ENCODE data around the gene PTPN7. TPM values are rescaled to one million over a fixed set of nuclear protein-coding genes. Genes with fewer than 3 reads are reported as not detected.

Gene PTPN7
- polyA plus RNA-seq, 1 of the 3 experiments (the other 2 are of a cell fraction), result not detected

DNA sequence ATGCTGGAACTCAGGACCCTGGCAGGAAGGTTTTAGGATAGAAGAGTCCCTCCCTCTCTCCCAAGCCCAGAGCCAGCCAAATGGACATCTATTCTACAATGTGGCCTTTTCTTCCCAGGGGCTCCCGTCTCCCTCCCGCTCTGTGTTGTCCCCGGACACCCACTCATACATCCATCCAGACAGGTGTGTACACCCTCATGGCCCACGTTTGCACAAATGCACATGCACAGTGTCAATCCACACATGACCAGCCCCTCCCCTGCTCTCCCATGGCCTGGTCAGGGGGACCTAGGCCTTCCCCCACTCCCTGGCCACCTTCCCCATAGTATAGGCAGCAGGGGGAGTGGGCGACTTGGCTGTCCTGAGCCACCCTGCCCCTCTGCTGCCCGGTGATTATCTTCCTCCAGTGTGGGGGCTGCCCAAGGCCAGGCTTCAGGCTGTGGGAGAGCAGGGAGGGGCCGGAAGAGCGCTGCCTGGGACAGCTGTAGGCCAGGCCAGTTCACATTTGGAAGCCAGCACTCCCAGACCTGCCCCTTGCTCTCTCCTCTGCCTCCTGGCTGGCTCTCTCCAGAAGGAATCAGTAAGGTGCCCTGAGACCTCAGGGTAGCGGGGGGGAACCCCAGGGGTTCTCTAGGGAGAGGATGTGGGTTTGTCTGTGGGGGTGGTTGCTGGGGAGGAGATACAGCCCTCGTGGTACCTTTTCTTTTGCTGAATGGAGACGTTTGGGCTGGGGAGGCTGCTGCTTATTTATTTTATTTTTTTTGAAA lies 4.1 kb upstream of the PTPN7 start:
- POLR2A ChIA-PET, result no interaction called here
- 67% methylated on average over 8 of the region's 11 CpGs for WGBS (ENCODE audit: low lambda C conversion rate)
- Histone ChIP-seq H2AFZ (ENCODE audit: low read depth) (no peak overlapping the region), H3K9me2 (no peaks in the 10 kb centered on the region), H3K4me3 (ENCODE audit: low read depth in 2 of 2, low read length in 1 of 2) (no peak overlapping the region), H3K9me3 (no peaks in the 10 kb centered on the region), H4K20me1 (ENCODE audit: insufficient read depth) (no peaks in the 10 kb centered on the region), H3K27me3 (ENCODE audit: insufficient read depth) (no peaks in the 10 kb centered on the region), H3K4me2 (no peak overlapping the region), H3K79me2 (ENCODE audit: insufficient read depth) (no peaks in the 10 kb centered on the region), H3F3A (replicated peaks; ENCODE audit: insufficient read depth) (no peaks in the 10 kb centered on the region), H3K27ac (ENCODE audit: low read depth in 2 of 2, low read length in 1 of 2) (no peak overlapping the region; a peak in 1 of 4 replicates), H3K9ac (no peak overlapping the region), H3K36me3 (replicated peaks in 1 of 2; ENCODE audit: control insufficient read depth in 1 of 2, insufficient read depth in 2 of 2, low read length in 1 of 2) (no peaks in the 10 kb centered on the region), H3K4me1 (ENCODE audit: control insufficient read depth in 1 of 2, insufficient read depth in 2 of 2, low read depth in 1 of 2, low read length in 1 of 2) (peaks cover 0 to 58% of the 10 kb centered on the region in 2 experiments; a peak in 1 of 4 replicates)
- no peak for DNase-seq
- CTCF ChIA-PET, result interaction anchor here (1.2 to 1.4 kb wide), 2 partner anchors 10 to 16 kb away, joined by 3 to 8 read pairs; no protein-coding TSS in a partner anchor
- TF ChIP-seq, protein P1, sequence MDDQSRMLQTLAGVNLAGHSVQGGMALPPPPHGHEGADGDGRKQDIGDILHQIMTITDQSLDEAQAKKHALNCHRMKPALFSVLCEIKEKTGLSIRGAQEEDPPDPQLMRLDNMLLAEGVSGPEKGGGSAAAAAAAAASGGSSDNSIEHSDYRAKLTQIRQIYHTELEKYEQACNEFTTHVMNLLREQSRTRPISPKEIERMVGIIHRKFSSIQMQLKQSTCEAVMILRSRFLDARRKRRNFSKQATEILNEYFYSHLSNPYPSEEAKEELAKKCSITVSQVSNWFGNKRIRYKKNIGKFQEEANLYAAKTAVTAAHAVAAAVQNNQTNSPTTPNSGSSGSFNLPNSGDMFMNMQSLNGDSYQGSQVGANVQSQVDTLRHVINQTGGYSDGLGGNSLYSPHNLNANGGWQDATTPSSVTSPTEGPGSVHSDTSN (IDR thresholded peaks at IDR 0.05), result no peak
- TF ChIP-seq FOSL2 (IDR thresholded peaks at IDR 0.05; ENCODE audit: borderline replicate concordance, low read depth) (no peak), ELF1 (IDR thresholded peaks at IDR 0.05) (no peak), RCOR1 (IDR thresholded peaks at IDR 0.05; ENCODE audit: low read length) (no peak), RXRA (IDR thresholded peaks at IDR 0.05; ENCODE audit: borderline replicate concordance, low read depth) (no peak), MAX (IDR thresholded peaks at IDR 0.05; ENCODE audit: low read depth) (no peak), RFX5 (IDR thresholded peaks at IDR 0.05; ENCODE audit: low read length) (no peak)
- TF ChIP-seq, protein P2, sequence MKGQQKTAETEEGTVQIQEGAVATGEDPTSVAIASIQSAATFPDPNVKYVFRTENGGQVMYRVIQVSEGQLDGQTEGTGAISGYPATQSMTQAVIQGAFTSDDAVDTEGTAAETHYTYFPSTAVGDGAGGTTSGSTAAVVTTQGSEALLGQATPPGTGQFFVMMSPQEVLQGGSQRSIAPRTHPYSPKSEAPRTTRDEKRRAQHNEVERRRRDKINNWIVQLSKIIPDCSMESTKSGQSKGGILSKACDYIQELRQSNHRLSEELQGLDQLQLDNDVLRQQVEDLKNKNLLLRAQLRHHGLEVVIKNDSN (IDR thresholded peaks at IDR 0.05; ENCODE audit: borderline replicate concordance, low read depth), result no peak

DNA sequence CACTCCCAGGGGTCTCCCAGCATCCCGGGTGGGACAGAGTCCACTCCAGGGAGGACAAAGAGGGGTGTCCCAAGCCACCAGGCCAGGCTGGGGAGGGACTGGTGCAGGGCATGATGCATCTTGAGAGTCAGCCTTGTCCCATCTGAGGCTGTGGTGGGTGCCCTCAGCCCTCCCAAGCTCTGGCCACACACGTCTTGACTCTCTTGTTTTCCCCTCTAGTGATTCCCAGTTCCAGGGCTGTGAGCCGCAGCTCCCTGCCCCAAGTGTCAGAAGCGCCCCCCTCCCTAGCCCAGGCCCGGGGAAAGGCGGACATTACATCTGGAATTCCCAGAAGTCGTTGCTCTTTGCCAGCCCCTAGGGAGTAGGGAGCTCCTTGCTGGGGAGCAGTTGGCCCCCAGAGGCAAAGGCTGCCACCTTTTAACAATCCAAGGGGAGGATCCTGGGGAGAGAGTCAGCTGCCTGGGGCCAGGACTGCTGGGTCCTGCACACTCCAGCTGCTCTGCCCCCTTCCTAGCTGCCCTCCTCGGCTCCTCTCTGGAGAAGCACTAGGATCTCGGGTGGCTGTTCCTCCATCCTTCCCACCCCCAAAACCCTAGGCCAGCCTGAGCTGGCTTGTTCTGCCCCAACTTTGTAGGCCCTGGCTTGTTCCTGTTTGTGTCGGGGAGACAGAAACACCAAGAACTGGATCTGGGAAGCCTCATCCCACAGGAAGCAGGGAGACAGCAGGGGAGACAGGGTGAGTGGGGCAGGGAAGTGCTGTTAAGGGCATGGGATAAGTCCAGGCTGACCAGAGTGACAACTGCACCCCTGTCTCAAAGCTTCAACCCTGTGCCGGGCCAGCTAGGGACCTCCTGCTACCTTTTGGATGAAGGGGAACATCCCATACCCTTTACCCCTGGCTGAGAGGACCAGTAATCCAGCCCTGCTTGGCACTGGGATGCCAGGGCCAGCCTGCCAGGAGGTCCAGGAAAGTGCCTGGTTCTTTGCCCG lies 3.2 kb upstream of the PTPN7 start:
- Histone ChIP-seq H2AFZ (ENCODE audit: low read depth) (no peak overlapping the region), H3K79me2 (ENCODE audit: insufficient read depth) (no peaks in the 10 kb centered on the region), H3K27ac (ENCODE audit: low read depth in 2 of 2, low read length in 1 of 2) (peak overlapping the region in 1 of 2 experiments; percentile 19; a peak in 1 of 4 replicates), H3K9me2 (no peaks in the 10 kb centered on the region), H3K27me3 (ENCODE audit: insufficient read depth) (no peaks in the 10 kb centered on the region), H4K20me1 (ENCODE audit: insufficient read depth) (no peaks in the 10 kb centered on the region), H3F3A (replicated peaks; ENCODE audit: insufficient read depth) (no peaks in the 10 kb centered on the region), H3K4me1 (ENCODE audit: control insufficient read depth in 1 of 2, insufficient read depth in 2 of 2, low read depth in 1 of 2, low read length in 1 of 2) (peaks cover 0 to 52% of the 10 kb centered on the region in 2 experiments; a peak in 1 of 4 replicates), H3K4me2 (no peak overlapping the region), H3K9me3 (no peaks in the 10 kb centered on the region), H3K4me3 (ENCODE audit: low read depth in 2 of 2, low read length in 1 of 2) (no peak overlapping the region), H3K9ac (no peak overlapping the region), H3K36me3 (replicated peaks in 1 of 2; ENCODE audit: control insufficient read depth in 1 of 2, insufficient read depth in 2 of 2, low read length in 1 of 2) (no peaks in the 10 kb centered on the region)
- TF ChIP-seq, protein P3, sequence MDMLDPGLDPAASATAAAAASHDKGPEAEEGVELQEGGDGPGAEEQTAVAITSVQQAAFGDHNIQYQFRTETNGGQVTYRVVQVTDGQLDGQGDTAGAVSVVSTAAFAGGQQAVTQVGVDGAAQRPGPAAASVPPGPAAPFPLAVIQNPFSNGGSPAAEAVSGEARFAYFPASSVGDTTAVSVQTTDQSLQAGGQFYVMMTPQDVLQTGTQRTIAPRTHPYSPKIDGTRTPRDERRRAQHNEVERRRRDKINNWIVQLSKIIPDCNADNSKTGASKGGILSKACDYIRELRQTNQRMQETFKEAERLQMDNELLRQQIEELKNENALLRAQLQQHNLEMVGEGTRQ (IDR thresholded peaks at IDR 0.05; ENCODE audit: borderline replicate concordance, low read depth, low read length), result no peak
- TF ChIP-seq JUND (IDR thresholded peaks at IDR 0.05) (no peak), TEAD4 (IDR thresholded peaks at IDR 0.05; ENCODE audit: borderline replicate concordance, insufficient read depth) (no peak), SMC3 (IDR thresholded peaks at IDR 0.05; ENCODE audit: low read depth, low read length) (no peak)
- TF ChIP-seq, protein P4, sequence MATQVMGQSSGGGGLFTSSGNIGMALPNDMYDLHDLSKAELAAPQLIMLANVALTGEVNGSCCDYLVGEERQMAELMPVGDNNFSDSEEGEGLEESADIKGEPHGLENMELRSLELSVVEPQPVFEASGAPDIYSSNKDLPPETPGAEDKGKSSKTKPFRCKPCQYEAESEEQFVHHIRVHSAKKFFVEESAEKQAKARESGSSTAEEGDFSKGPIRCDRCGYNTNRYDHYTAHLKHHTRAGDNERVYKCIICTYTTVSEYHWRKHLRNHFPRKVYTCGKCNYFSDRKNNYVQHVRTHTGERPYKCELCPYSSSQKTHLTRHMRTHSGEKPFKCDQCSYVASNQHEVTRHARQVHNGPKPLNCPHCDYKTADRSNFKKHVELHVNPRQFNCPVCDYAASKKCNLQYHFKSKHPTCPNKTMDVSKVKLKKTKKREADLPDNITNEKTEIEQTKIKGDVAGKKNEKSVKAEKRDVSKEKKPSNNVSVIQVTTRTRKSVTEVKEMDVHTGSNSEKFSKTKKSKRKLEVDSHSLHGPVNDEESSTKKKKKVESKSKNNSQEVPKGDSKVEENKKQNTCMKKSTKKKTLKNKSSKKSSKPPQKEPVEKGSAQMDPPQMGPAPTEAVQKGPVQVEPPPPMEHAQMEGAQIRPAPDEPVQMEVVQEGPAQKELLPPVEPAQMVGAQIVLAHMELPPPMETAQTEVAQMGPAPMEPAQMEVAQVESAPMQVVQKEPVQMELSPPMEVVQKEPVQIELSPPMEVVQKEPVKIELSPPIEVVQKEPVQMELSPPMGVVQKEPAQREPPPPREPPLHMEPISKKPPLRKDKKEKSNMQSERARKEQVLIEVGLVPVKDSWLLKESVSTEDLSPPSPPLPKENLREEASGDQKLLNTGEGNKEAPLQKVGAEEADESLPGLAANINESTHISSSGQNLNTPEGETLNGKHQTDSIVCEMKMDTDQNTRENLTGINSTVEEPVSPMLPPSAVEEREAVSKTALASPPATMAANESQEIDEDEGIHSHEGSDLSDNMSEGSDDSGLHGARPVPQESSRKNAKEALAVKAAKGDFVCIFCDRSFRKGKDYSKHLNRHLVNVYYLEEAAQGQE (IDR thresholded peaks at IDR 0.05; ENCODE audit: low read depth, low read length), result no peak
- CTCF ChIA-PET, result interaction anchor here (0.8 to 2.4 kb wide), 9 partner anchors 9 to 268 kb away, joined by 3 to 11 read pairs (median 3); partner anchors contain the start of genes GPR37L1 and LGR6
- no peak for DNase-seq
- 55% methylated on average over 6 of the region's 12 CpGs for WGBS (ENCODE audit: low lambda C conversion rate)
- POLR2A ChIA-PET, result interaction anchor here (0.5 to 1.2 kb wide), 2 partner anchors 10 to 378 kb away, joined by 3 read pairs; no protein-coding TSS in a partner anchor
